Superior temporal gyrus (tissue), 1 donor: ENCODE results near the gene GNL2.
A peak's percentile ranks its signal among the peaks of the same experiment; 100 is the strongest.
"Not testable (repeated sequence)": the region's sequence is repeated elsewhere in the genome, so short reads cannot be mapped to it uniquely, and the experiment has no call there.

Experiments
- DNase-seq: peaks from one replicate; pipeline ENCODE4 v3.0.0-alpha.2; 2016; ENCODE audit errors: extremely low spot score

Gene GNL2

DNA sequence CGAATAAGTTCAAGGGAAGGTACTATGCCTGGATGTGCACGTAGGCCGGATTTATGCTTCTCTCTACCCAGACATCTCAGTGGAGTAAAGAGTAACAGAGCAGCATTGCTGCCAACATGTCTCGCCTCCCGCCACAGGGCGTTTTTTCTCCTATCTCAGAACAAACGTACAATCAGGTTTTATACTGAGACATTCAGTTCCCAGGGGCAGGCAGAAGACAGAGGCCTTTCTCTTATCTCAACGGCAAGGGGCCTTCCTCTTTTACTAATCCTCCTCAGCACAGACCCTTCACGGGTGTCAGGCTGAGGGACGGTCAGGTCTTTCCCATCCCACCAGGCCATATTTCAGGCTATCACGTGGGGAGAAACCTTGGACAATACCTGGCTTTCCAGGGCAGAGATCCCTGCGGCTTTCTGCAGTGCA, 35.8 kb downstream of the GNL2 start:
- not testable (repeated sequence) for DNase-seq

DNA sequence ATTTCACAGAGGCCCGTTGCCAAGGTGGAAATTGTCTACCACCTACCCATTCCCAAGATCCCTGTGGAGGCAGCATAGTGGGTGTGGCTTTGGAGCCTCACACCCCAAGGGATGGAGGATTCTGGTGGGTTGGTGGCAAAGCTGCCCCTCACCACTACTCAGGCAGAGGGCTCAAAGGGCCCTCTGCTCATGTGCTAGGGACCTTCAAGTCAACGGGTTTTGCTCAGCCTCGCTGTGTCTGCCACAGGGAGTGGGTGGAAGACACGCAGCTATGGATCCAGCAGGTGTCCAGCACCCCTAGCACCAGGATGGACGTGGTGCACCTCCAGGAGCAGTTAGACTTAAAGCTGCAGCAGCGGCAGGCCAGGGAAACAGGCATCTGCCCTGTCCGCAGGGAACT, 36.7 kb downstream of the GNL2 start:
- DNase-seq = no peak

DNA sequence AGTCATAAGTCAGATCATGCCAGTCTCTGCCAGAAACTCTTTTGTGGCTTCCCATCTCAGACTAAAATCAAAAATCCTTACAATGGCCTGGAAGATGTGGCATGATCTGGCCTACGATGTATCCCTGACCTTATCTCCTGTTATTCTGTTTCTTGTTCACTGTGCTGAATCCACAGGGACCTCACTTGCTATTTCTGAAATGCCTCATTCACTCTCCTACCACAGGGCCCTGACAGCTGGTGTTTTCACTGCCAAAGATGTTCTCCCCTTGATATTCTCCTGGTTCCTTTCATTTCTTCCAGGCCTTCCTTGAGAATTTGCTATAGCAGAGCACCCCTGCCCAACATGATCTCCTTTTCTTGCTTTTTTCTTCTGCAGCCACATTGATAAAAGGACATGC, 37.3 kb downstream of the GNL2 start:
- no peak for DNase-seq

DNA sequence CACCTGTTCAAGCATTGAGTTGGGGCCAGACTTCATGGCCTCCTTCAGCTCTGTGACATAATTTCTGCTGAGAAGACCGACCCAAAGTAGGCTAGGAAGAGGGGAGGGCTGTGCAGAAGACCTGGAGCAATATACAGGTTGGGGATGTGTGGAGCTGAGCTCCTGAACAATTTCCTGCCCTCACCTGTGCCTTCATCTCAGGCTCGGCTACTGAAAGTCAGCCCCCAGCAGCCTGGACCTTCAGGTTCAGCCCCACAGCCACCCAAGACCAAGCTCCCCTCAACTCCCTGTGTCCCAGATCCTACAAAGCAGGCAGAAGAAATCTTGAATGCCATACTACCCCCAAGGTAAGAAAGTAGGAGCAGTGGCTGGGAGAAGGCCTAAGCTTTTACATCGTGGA, 38.3 kb downstream of the GNL2 start:
- DNase-seq = no peak

DNA sequence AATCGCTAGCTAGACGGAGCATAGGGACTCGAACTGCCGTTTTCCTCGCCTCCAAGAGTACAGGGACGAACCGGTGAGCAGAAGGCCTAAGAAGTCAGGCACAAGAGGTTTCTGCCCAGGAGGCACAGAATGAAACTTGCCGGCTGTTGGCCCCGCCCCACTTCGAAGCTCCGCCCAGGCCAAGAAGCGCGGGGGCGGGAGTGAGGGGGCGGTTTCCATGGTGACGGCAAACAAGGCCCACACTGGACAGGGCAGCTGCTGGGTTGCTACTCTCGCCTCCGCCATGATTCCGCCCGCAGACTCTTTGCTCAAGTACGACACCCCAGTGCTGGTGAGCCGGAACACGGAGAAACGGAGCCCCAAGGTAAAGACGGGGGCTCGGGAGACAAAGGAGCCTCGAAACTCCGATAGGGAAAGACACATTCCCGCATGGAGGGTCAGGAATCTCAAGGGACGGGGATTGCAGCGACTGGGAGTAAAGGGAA, 39.0 kb downstream of the GNL2 start, which contains the start of gene DNALI1:
TSS of gene DNALI1 (plus strand) at position 229 of the 485 bp plus-strand sequence. CDS start at position 284, 55 bp downstream.
- peak; percentile 73 for DNase-seq

DNA sequence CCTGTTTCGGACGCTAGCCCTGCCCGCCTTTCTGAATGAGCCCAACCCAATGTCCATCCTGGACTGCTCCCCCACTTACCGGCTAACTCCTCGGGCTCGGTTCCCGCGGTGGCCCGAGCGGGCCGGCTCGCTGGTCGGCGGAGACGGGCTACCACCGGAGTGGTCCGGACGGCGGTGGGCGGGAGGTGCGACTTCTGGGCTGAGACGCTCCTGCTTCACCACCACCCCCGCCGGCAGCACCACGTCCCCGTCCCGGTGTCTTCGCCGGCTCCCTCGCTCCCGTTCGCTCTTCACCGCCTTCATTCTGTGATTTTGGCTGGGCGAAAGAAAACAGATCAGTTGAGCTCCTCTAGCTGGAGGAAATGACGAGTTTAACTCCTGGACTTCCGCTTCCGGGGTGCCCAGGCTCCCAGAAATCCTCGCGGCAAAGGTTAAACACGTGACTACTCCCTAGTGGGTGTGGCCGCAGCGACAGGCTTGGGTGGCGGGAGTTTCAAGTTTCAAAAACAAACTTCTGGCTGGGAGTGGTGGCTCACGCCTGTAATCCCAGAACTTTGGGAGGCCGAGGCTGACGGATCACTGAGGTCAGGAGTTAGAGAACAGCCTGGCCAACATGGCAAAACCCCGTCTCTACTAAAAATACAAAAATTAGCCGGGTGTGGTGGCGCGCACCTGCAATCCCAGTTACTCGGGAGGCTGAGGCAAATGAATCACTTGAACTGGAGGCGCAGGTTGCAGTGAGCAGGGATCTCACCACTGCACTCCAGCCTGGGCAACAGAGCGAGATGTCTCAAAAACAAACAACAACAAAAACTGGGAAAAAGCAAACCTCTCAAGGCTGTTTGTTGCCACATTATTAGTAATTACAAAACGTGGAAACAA, 41.6 kb downstream of the GNL2 start, which contains the start of gene SNIP1:
TSS of gene SNIP1 (minus strand) at position 367 of the 882 bp plus-strand sequence. CDS start at position 303, 64 bp downstream.
- DNase-seq = peak; percentile 100

DNA sequence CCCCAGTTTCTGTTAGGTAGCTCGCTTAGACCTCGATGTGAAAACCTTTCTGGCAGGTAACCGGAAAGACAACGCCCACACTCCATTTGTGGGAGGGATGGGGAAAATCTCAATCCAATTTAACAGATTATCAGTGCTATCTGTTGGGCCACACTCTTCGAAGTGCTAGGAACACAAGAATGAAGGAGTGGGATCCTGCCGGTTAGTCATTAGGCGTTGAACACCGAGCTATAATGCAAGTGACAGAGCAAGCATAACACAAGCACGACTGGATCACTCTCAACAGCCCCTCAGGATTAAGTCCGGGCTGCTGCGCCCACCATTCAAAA, 42.2 kb downstream of the GNL2 start:
- no peak for DNase-seq

DNA sequence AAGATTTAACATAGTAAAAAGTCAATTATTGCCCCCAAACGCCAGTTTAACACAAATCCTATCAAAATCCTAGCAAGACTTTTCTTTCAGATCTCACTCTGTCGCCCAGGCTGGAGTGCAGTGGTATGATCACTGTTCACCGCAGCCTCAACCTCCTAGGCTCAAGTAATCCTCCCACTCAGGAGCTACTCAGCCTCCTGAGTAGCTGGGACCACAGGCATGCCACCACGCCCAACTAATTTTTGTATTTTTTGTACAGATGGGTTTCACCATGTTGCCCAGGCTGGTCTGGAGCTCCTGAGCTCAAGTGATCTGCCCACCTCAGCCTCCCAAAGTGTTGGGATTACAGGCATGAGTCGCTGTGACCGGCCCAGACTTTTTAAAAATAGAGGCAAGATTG, 46.4 kb downstream of the GNL2 start:
- DNase-seq = no peak

DNA sequence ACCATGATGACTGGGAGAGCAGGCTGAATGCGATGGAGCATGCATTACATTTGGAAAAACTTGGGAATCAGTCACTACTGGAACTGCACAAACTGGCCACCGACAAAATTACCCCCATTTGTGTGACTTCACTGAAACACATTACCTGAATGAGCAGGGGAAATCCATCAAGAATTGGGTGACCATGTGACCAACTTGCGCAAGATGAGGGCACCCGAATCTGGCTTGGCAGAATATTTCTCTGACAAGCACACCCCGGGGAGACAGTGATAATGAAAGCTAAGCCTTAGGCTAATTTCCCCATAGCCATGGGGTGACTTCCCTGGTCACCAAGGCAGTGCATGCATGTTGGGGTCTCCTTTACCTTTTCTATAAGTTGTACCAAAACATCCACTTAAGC, 50.7 kb downstream of the GNL2 start:
- no peak for DNase-seq

DNA sequence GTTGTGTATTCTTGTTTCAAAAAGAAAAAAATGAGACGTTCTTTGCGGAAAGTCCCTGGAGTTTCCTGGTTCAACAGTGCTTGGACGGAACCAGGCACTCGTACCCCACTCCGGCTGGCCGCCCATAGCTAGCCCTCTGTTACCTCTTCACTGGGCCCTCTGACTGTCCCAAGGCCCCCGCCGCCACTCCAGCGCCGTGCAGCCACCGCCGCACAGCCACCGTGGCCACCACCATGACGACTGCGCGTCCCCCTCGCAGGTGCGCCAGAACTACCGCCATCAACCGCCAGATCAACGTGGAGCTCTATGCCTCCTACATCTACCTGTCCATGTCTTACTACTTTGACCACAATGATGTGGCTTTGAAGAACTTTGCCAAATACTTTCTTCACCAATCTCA, 51.2 kb downstream of the GNL2 start:
- no peak for DNase-seq

DNA sequence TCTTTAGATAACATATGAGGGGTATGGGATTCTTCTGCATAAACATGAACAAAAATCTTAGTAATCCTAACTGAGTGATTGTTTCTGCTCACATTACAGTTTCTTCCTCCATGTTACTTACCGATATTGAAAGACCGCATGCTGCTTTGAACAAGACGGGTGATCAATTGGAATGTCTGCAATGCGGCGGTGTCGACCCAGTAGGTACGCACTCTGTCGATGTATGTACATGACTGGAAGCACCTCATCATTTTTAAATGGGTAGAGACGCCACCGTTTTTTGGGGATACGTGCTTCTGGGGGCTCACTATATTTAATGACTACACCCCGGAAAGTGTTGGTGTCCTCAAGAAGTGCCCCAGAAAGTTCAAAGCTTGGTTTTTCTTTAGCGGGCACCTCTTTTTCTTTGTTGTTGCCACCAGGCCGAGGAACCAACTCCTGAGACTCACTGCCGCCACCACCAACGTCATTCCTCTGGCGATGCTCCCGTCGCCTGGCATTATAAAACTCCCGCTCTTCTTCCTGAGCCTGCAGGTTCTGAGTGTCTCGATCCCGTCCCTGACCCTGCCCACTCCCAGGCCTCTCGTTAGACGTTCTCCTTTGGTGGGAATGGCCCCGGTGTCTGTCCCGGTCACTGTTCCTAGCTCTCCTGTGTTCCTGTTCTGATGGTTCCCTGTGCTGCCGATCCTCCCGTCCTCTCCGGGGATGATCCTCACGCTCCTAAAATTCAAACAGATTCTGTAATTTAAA, 55.5 kb downstream of the GNL2 start:
- no peak for DNase-seq

DNA sequence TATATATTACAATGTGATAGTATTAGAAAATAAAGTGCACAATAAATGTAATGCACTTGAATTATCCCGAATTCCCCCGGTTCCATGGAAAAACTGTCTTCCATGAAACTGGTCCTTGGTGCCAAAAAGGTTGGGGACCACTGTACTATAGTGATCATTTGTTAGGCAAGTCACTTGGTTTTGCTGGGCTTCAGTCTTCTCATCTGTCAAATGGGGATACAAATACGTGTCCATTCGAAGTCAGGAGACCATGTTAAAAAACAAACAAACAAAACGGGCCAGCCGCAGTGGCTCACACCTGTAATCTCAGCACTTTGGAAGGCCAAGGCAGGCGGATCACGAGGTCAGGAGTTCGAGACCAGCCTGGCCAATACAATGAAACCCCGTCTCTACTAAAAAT, 56.6 kb downstream of the GNL2 start:
- not testable (repeated sequence) for DNase-seq

DNA sequence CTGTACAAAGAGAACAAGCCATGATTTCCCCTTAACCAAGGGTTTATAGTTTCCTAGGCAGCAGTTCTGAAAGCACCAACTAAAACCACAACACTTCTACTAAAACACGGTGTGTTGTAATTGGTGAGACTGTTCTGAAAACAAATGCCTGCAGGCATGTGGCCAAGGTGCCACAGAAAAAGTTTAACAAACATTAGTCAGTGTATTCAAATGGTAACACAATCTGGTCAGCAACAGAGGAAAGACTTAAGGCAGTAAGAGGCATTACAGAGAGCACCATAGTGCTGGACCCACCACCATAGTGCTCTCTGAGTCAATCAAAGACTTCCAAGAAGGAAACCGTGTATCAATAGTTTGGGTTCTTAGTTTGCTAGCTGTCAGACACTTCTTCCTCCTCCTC, 58.4 kb downstream of the GNL2 start:
- no peak for DNase-seq

DNA sequence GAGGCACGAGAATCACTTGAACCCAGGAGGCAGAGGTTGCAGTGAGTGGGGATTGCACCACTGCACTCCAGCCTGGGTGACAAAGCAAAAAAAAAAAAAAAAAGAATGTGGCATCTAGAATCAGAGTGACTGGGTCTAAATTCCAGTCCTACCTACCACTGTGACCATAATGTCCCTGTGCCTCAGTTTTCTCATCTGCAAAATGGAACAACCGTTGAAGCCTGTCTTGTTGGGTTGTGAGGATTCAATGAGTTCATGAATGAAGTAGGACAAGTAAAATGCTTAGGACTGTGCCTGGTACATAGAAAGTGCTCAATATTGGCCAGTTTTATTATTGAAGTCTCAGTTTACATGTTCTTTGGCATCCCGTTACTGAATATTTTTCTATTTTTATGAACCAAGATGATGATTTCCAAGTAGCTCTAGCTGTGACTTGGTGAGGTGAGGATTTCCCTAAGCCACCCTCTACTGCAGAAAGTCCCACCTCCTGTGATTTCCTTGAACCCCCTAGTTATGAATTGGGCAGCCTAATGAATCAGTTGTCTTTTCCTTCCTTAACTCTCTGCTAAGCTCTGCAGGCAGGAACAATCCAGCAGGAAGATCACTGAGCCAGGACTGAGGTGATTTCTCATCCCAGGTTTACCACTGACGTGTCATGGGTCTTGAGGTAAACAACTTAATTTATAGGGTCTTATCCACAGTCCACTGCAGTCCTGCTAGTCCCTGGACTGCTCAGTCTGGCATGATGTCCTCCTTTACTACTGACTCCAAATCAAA, 62.2 kb downstream of the GNL2 start:
- DNase-seq = no peak

DNA sequence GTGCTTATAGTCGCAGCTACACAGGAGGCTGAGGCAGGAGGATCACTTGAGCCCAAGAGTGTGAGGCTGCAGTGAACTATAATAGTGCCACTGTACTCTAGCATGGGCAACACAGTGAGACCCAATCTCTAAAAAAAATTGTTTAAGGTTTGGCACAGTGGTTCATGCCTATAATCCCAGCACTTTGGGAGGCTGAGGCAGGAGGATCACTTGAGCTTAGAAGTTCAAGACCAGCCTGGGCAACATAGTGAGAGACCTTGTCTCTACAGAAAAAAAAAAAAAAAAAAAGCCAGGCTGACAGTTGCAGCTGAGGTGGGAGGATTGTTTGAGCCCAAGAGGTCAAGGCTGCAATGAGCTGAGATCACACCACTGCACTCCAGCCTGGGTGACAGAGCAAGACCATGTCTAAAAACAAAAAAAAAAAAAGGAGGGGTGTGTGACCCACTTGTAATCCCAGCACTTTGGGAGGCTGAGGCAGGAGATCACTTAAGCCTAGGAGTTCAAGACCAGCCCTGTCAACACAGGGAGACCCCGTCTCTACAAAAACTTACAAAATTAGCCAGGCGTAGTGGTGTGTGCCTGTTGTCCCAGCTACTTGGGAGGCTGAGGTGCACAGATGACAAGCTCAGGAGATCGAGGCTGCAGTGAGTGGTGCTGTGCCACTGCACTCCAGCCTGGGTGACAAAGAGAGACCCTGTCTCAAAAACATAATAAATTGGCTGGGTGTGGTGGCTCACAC, 63.1 kb downstream of the GNL2 start:
- not testable (repeated sequence) for DNase-seq

DNA sequence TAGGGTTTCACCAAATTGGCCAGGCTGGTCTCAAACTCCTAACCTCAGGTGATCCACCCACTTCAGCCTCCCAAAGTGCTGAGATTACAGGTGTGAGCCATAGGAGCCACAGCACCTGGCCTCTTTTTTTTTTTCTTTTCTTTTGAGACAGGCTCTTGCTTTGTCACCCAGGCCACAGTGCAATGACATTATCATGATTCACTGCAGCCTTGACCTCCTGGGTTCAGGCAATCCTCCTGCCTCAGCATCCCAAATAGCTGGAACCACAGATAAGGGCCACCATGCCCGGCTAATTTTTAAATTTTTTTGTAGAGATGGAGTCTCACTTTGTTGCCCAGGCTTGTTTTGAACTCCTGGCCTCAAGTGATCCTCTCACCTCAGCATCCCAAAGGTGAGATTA, 65.8 kb downstream of the GNL2 start:
- not testable (repeated sequence) for DNase-seq

DNA sequence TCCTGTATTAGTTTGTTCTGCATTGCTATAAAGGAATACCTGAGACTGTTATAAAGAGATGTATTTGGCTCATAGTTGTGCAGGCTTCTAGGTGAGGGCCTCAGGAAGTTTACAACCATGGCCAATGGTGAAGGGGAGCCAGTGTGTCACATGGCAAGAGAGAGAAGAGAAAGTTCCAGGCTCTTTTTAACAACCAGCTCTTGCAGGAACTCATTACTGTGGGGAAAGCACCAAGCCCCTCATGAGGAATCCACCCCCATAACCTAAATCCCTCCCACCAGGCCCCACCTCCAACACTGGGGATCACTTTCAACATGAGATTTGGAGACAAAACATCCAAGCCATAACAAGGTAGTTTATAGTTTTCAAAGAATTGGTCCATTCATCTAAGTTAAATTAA, 76.1 kb downstream of the GNL2 start:
- DNase-seq = no peak

DNA sequence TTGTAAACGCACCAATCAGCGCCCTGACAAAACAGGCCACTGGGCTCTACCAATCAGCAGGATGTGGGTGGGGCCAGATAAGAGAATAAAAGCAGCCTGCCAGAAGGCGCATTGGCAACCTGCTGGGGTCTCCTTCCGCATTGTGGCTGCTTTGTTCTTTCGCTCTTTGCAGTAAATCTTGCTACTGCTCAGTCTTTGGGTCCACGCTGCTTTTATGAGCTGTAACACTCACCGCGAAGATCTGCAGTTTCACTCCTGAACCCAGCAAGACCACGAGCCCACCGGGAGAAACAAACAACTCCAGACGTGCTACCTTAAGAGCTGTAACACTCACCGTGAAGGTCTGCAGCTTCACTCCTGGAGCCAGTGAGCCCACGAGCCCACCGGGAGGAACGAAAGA, 76.8 kb downstream of the GNL2 start:
- DNase-seq = not testable (repeated sequence)

DNA sequence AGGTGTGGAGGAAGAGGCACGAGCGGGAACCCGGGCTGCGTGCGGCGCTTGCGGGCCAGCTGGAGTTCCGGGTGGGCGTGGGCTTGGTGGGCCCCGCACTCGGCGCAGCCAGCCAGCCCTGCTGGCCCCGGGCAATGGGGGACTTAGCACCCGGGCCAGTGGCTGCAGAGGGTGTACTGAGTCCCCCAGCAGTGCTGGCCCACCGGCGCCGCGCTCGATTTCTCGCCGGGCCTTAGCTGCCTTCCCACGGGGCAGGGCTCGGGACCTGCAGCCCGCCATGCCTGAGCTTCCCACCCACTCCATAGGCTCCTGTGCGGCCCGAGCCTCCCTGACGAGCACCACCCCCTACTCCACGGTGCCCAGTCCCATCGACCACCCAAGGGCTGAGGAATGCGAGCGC, 77.5 kb downstream of the GNL2 start:
- DNase-seq = not testable (repeated sequence)

DNA sequence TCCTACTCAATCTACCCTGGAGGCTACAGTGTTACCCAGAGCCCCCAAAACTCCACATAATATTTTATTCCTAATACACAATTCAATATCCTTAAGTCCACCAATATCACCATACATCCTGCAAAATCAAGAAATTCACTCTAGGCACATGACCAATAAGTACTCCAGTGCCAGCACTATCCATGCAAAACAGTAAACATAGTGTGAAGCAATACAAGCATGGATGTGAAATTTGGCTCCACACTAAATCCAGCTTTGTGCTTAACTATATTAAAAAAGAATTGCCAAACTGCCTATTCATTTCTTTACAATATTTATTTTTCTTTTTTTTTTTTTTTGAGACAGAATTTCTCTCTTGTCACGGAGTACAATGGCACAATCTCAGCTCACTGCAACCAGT, 78.2 kb downstream of the GNL2 start:
- no peak for DNase-seq
